C4-2B (cell line): ENCODE measurements around the gene DET1.

ENCODE experiments used
- CTCF ChIP-seq: fragments of 450-650 bp; conservative IDR thresholded peaks from 2 replicates; pipeline ENCODE4 v1.5.1; 2017; ENCODE audit warnings: mild to moderate bottlenecking
- ZFX ChIP-seq: fragments of 450-650 bp; IDR thresholded peaks from 2 replicates; pipeline ENCODE4 v1.6.1; 2017

DNA sequence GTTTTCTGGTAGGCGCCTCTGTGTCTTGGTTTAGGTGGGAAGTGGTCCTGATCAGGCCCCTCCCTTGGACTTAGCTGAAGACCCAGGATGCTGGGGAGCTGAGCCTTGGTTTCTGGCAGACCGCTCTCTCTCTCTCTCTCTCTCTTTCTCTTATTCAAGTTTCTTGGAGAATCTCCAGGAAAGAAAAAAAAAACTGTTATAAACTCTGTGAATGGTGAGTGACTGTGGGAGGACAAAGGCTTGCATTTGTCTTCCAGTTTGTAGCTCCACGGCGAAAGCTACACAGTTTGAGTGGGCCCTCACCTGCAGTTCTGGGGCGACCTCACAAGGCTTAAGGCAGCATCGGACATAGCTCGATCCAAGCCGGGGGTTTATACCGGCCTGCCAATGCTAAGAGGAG is 7.5 kb downstream of the DET1 start:
- TF ChIP-seq CTCF (no peak), ZFX (no peak)
